Nephron (organoid): ENCODE results near the gene ALG2.
"Not testable (repeated sequence)": the region's sequence is repeated elsewhere in the genome, so short reads cannot be mapped to it uniquely, and the experiment has no call there.

Experiments
- H3K27ac Mint-ChIP-seq, 3 experiments: 2 replicates each; pipeline ENCODE4 v1.8.0; 2020; ENCODE audit warnings: mixed read lengths in 3 of 3, mild to moderate bottlenecking in 2 of 3, moderate library complexity in 1 of 3
- H3K27me3 Mint-ChIP-seq: 2 replicates; pipeline ENCODE4 v1.8.0; 2021; ENCODE audit warnings: low read depth, mild to moderate bottlenecking, moderate library complexity, mixed read lengths
- H3K36me3 Mint-ChIP-seq: 2 replicates; pipeline ENCODE4 v1.8.0; 2020; ENCODE audit warnings: low read depth, mixed read lengths
- H3K4me1 Mint-ChIP-seq: 2 replicates; pipeline ENCODE4 v1.8.0; 2020; ENCODE audit warnings: mixed read lengths
- H3K4me3 Mint-ChIP-seq, 3 experiments: 2 replicates each; pipeline ENCODE4 v1.8.0; 2020; ENCODE audit warnings: mild to moderate bottlenecking in 3 of 3, mixed read lengths in 3 of 3, moderate library complexity in 2 of 3
- H3K9me3 Mint-ChIP-seq: 2 replicates; pipeline ENCODE4 v1.8.0; 2020; ENCODE audit warnings: mixed read lengths
- CTCF ChIP-seq, 3 experiments: fragments of 200-600 bp; sonication (generic); IDR thresholded peaks; one replicate each; pipeline ENCODE4 v1.5.0; 2021; ENCODE audit warnings: antibody characterized with exemption in 3 of 3; ENCODE audit not compliant: unreplicated experiment in 3 of 3

The ALG2 gene

DNA sequence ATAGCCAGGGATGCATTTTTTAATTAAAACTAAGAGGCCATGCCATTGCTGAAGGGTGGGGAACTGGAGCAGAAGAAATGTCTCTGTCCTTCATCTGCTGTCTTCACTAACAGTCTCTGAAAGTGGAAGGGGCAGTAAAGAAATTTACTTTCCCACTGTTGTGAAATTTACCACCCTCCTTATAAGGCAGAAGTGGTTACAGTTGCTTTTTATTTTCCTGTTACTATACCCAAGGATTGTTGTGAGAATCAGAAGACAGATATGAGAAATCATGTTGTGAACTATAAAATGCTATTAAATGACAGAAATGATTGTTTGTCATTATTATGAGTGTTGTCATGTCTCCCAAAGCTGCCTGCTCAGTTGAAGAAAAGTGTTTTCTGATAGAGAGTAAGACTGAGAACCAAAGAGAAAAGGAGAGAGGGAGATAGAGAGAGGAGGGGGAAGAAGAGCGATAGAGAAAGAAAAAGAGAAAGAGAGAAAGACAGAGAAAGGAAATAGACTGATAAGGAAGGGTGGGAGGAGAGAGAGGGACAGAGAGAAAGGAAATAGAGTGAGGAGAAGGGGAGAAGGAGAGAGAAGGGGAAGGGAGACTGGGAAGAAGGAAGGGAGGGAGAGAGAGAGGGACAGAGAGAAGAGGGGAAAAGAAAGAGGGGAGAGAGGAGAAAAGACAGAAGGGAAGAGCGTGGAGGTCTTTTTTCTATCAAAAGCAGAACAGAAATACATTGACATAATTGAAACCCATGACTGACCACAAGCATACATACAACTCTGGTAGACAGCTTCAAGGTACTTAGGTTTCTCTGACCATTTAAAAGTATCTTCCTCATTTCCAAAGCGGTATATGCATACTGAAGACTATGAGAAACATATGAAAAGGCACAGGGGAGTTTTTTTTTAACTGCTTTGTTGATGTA, 22.9 kb upstream of the ALG2 start:
- no peak overlapping the region for H3K4me3 Mint-ChIP-seq

GRCh38 chr9:99241106-99241505, 19.4 kb upstream of the ALG2 start:
- Mint-ChIP-seq H3K27ac (no peak overlapping the region), H3K9me3 (no peaks in the 10 kb centered on the region), H3K27me3 (no peaks in the 10 kb centered on the region), H3K4me1 (no peaks in the 10 kb centered on the region), H3K4me3 (no peak overlapping the region), H3K36me3 (peaks cover 52% of the 10 kb centered on the region)
- no peak for TF ChIP-seq CTCF (IDR thresholded peaks at IDR 0.05; ENCODE audit: unreplicated experiment in 3 of 3)

More for the DNA sequence above, 22.9 kb upstream of the ALG2 start:
- Mint-ChIP-seq H3K36me3 (peaks cover 36% of the 10 kb centered on the region), H3K4me1 (no peaks in the 10 kb centered on the region), H3K27ac (no peak overlapping the region), H3K27me3 (no peaks in the 10 kb centered on the region), H3K9me3 (no peaks in the 10 kb centered on the region)
- no peak for TF ChIP-seq CTCF (IDR thresholded peaks at IDR 0.05; ENCODE audit: unreplicated experiment in 3 of 3)

GRCh38 chr9:99239341-99240060, 17.8 kb upstream of the ALG2 start:
- H3K4me1 Mint-ChIP-seq: no peaks in the 10 kb centered on the region
- peaks cover 52% of the 10 kb centered on the region for H3K36me3 Mint-ChIP-seq
- no peak for TF ChIP-seq CTCF (IDR thresholded peaks at IDR 0.05; ENCODE audit: unreplicated experiment in 3 of 3)
- H3K4me3 Mint-ChIP-seq: no peak overlapping the region
- H3K27ac Mint-ChIP-seq: no peak overlapping the region
- H3K9me3 Mint-ChIP-seq: no peaks in the 10 kb centered on the region
- no peaks in the 10 kb centered on the region for H3K27me3 Mint-ChIP-seq

DNA sequence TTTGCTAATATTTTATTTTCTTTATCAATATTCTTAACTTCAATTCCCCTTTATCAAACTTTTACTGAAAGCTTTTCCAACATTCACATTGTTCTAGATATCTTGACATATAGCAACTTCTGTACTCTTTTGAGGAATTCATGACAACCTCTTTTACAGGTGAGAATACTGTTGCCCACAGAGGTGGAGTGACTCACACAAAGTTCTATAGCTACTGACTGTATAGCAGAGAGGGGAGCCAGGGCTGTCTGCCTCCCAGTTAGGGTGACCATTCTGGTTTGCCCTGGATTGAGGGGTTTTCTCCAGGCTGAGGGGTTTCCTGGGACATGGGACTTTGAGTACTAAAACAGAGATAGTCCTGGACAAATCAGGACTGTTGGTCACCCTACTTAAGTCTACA, 16.6 kb upstream of the ALG2 start:
- H3K4me3 Mint-ChIP-seq: no peak overlapping the region
- TF ChIP-seq CTCF (IDR thresholded peaks at IDR 0.05; ENCODE audit: unreplicated experiment in 3 of 3): no peak
- H3K27ac Mint-ChIP-seq: no peak overlapping the region
- H3K27me3 Mint-ChIP-seq: no peaks in the 10 kb centered on the region
- H3K4me1 Mint-ChIP-seq: no peaks in the 10 kb centered on the region
- H3K9me3 Mint-ChIP-seq: no peaks in the 10 kb centered on the region
- peaks cover 50% of the 10 kb centered on the region for H3K36me3 Mint-ChIP-seq

DNA sequence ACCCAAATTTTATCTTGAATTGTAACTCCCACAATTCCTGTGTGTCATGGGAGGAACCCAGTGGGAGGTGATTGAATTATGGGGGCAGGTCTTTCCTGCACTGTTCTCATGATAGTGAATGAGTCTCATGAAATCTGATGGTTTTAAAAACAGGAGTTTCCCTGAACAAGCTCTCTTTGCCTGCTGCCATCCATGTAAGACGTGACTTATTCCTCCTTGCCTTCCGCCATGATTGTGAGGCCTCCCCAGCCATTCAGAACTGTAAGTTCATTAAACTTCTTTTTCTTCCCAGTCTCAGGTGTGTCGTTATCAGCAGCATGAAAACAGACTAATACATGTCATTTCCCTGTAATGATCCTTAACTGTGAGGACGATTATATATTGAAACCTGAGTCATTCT, 16.1 kb upstream of the ALG2 start:
- H3K27ac Mint-ChIP-seq, H3K9me3 Mint-ChIP-seq, H3K4me3 Mint-ChIP-seq, H3K4me1 Mint-ChIP-seq, H3K27me3 Mint-ChIP-seq: not testable (repeated sequence)
- peaks cover 45% of the 10 kb centered on the region for H3K36me3 Mint-ChIP-seq

GRCh38 chr9:99237356-99237755, 15.6 kb upstream of the ALG2 start:
- H3K9me3 Mint-ChIP-seq: no peaks in the 10 kb centered on the region
- H3K27ac Mint-ChIP-seq: no peak overlapping the region
- H3K4me1 Mint-ChIP-seq: no peaks in the 10 kb centered on the region
- H3K4me3 Mint-ChIP-seq: no peak overlapping the region
- peaks cover 45% of the 10 kb centered on the region for H3K36me3 Mint-ChIP-seq
- no peaks in the 10 kb centered on the region for H3K27me3 Mint-ChIP-seq
- TF ChIP-seq CTCF (IDR thresholded peaks at IDR 0.05; ENCODE audit: unreplicated experiment in 3 of 3): no peak
